GM18861 (cell line): ENCODE results near the gene LYSET.
"Not testable (repeated sequence)": the region's sequence is repeated elsewhere in the genome, so short reads cannot be mapped to it uniquely, and the experiment has no call there.

Experiments
- ATAC-seq: cut with Tn5 transposase; IDR thresholded peaks from one replicate; pipeline ENCODE4 v1.9.1; 2021; ENCODE audit not compliant: unreplicated experiment

Gene LYSET

GRCh38 chr14:93168610-93169009 lies 16.5 kb upstream of the LYSET start:
- ATAC-seq, result not testable (repeated sequence)

- not testable (repeated sequence) for ATAC-seq
These were observed 15.5 kb upstream of the LYSET start for GRCh38 chr14:93169619-93170018.

- not testable (repeated sequence) for ATAC-seq
These were observed 15.0 kb upstream of the LYSET start for GRCh38 chr14:93170141-93170540.

GRCh38 chr14:93171376-93171775 lies 13.7 kb upstream of the LYSET start:
- ATAC-seq, result no peak

GRCh38 chr14:93173943-93174395 lies 11.1 kb upstream of the LYSET start:
- no peak for ATAC-seq

- ATAC-seq, result not testable (repeated sequence)
These were observed 10.4 kb upstream of the LYSET start for GRCh38 chr14:93174731-93175130.

GRCh38 chr14:93175492-93175891 lies 9.6 kb upstream of the LYSET start:
- ATAC-seq, result no peak

GRCh38 chr14:93183596-93184317 lies 1.4 kb upstream of the LYSET start:
- no peak for ATAC-seq

- ATAC-seq, result no peak
These were observed 218 bp downstream of the LYSET start for GRCh38 chr14:93185349-93185720.

GRCh38 chr14:93186466-93186865 lies 1.3 kb downstream of the LYSET start:
- no peak for ATAC-seq

- no peak for ATAC-seq
These were observed 1.8 kb downstream of the LYSET start for GRCh38 chr14:93186956-93187355.

GRCh38 chr14:93195316-93195999 lies 10.3 kb downstream of the LYSET start:
- ATAC-seq, result no peak

GRCh38 chr14:93199031-93199430 lies 13.9 kb downstream of the LYSET start:
- ATAC-seq, result no peak

GRCh38 chr14:93200553-93200952 lies 15.4 kb downstream of the LYSET start:
- ATAC-seq, result no peak

- ATAC-seq, result no peak
These were observed 16.1 kb downstream of the LYSET start for GRCh38 chr14:93201155-93201704.

- peak; percentile 66 for ATAC-seq
These were observed 21.8 kb downstream of the LYSET start, which contains the start of the genes GON7 and UBR7 for GRCh38 chr14:93206793-93207467. Gene GON7 (minus strand): TSS chr14:93207065. CDS start chr14:93207037, 28 bp downstream. Gene UBR7 (plus strand): TSS chr14:93207256. CDS start chr14:93207292, 36 bp downstream.

- ATAC-seq, result peak; percentile 11
These were observed 22.6 kb downstream of the LYSET start for GRCh38 chr14:93207468-93208308.

- ATAC-seq, result peak; percentile 72
These were observed 27.3 kb downstream of the LYSET start for GRCh38 chr14:93212432-93212831.

GRCh38 chr14:93214598-93214997 lies 29.5 kb downstream of the LYSET start:
- ATAC-seq, result no peak

GRCh38 chr14:93219103-93219726 lies 34.1 kb downstream of the LYSET start:
- no peak for ATAC-seq
